NCI-H226 (cell line): ENCODE results near the gene DGKE.

Source experiments
- DNase-seq: peaks from one replicate; pipeline ENCODE4 v3.0.0-alpha.2; 2015

DGKE gene

GRCh38 chr17:56918916-56919315, 85.0 kb downstream of the DGKE start:
- DNase-seq, result peak; percentile 69
